Astrocyte of the cerebellum (primary cell): ENCODE results near the gene ANKRD60.

Experiments
- DNase-seq: peaks from one replicate; pipeline ENCODE4 v3.0.0-alpha.2; 2011; ENCODE audit warnings: low read depth
- H3K4me3 ChIP-seq: 2 replicates; pipeline ENCODE4 v1.5.1; 2011; ENCODE audit warnings: mild to moderate bottlenecking, low read depth, low read length, moderate library complexity
- in situ Hi-C: cut with HindIII; loops from 2 replicates; pipeline ENCODE4 v1.10.0; 2017; ENCODE audit warnings: low sequenced_read_pairs
- TF ChIP-seq, protein P1 (sequence below): IDR thresholded peaks from 2 replicates; pipeline ENCODE4 v1.5.1; 2012; ENCODE audit warnings: low read length, low read depth, moderate library complexity, mild to moderate bottlenecking; ENCODE audit errors: missing control alignments

Gene ANKRD60

DNA sequence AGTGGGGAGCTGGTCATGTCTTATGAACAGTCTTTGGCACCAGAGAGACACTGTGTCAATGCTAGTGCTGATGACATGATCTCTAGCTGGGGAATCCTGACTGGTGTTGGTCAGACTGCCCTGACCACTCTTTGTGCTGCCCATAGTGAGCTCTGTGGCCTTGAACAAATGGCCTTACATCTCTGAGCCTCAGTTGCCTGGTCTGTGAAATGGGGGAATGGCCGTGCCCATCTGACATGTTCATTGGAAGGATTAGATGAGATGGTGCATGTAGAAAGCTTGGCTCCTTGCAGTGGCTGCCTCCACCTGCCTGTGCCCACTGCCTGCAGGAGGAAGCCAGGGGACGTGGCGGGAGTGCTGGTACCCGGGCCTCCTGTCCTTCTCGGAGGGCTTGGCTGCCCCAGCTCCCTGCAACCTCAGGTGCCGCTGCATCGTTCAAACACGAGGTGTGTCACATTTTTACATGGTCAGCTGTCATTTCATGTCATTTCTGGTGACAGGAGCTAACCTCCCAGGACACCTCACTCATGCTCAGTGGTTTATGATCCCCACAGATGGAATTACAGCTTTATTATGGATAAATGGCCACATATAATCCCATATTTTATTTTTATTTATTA lies 45.8 kb downstream of the ANKRD60 start:
- in situ Hi-C loops, result loop anchor here (5.0 to 25.0 kb wide), 2 partner anchors 535 to 670 kb away; no protein-coding TSS in a partner anchor

DNA sequence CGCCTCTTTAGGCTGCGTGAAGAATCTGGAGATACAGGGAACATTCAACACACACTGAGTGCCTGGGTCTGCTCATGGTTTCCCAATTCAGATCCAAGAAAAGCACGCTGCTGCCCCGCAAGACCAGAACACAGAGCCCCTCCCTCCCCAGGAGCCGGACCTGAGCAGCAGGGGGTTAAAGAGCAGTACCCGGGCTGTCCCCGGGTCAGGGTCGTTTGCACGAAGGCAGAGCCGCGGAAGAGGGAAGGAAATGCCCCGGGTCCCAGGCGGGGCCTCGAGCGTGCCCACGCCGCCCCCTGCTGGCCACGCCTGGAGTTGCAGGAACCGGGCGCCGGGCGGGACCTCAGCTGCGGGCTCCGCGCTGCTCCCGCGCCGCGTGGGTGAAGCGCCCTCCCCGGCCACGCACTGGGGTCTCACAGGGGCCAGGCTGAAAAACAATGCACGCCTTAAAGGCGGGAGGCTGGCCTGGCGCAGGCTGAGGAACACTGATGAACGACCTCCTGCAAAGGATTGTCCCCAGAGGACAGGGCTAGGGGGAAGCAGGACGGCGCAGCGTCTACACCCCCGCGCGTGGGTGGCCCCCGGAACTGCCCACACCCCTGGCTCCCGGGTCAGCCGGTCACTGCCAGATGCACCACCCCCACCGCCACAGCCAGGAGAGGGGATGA lies 48.9 kb downstream of the ANKRD60 start:
- peak; percentile 15 for DNase-seq
- TF ChIP-seq, protein P1, sequence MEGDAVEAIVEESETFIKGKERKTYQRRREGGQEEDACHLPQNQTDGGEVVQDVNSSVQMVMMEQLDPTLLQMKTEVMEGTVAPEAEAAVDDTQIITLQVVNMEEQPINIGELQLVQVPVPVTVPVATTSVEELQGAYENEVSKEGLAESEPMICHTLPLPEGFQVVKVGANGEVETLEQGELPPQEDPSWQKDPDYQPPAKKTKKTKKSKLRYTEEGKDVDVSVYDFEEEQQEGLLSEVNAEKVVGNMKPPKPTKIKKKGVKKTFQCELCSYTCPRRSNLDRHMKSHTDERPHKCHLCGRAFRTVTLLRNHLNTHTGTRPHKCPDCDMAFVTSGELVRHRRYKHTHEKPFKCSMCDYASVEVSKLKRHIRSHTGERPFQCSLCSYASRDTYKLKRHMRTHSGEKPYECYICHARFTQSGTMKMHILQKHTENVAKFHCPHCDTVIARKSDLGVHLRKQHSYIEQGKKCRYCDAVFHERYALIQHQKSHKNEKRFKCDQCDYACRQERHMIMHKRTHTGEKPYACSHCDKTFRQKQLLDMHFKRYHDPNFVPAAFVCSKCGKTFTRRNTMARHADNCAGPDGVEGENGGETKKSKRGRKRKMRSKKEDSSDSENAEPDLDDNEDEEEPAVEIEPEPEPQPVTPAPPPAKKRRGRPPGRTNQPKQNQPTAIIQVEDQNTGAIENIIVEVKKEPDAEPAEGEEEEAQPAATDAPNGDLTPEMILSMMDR, result peak; percentile 87
- in situ Hi-C loops, result loop anchor here (5.0 to 25.0 kb wide), 2 partner anchors 532 to 667 kb away; no protein-coding TSS in a partner anchor
- H3K4me3 ChIP-seq, result peak overlapping the region; percentile 14

More for the DNA sequence above, 45.8 kb downstream of the ANKRD60 start:
- TF ChIP-seq, protein P1, result no peak
- H3K4me3 ChIP-seq, result no peak overlapping the region
- DNase-seq, result no peak

- no peak for DNase-seq
- TF ChIP-seq, protein P1, result no peak
- in situ Hi-C loops, result loop anchor here (25.0 kb wide), 1 partner anchor 667 kb away; no protein-coding TSS in a partner anchor
- H3K4me3 ChIP-seq, result no peak overlapping the region
Observed at GRCh38 chr20:58179083-58179431, 49.4 kb downstream of the ANKRD60 start.

DNA sequence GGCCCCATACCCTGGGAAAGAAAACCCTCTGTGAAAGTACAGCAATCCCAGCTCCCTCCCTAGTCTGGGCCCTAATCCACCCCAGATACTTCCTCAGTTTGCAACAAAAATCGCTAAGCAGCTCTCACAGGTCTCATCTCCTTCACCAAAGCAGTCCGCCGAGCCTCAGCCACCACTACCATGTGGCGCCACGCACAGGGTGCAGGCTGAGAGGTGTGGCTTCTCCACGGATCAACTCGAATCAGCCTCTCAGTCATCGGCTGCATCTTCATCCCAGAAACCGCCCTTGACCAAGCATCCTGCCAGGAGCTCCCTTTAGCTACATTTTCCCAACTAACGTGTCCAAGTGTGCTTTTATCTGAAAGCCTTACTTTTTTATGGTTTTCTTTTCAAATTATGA lies 50.7 kb downstream of the ANKRD60 start:
- TF ChIP-seq, protein P1, result no peak
- DNase-seq, result no peak
- H3K4me3 ChIP-seq, result no peak overlapping the region
- in situ Hi-C loops, result loop anchor here (25.0 kb wide), 1 partner anchor 665 kb away; no protein-coding TSS in a partner anchor

- TF ChIP-seq, protein P1, result no peak
- no peak for DNase-seq
- H3K4me3 ChIP-seq, result no peak overlapping the region
- in situ Hi-C loops, result loop anchor here (25.0 kb wide), 1 partner anchor 664 kb away; no protein-coding TSS in a partner anchor
Observed at GRCh38 chr20:58175836-58176235, 52.6 kb downstream of the ANKRD60 start.

GRCh38 chr20:58175425-58175824 lies 53.0 kb downstream of the ANKRD60 start:
- in situ Hi-C loops, result loop anchor here (25.0 kb wide), 1 partner anchor 663 kb away; no protein-coding TSS in a partner anchor
- no peak overlapping the region for H3K4me3 ChIP-seq
- DNase-seq, result no peak
- TF ChIP-seq, protein P1, result no peak
